GM12891 (cell line): ENCODE measurements around the gene KPTN.

ENCODE experiments used
- PAX5 ChIP-seq: IDR thresholded peaks from 2 replicates; pipeline ENCODE4 v1.6.1; 2011; ENCODE audit warnings: low read length, moderate library complexity, mild to moderate bottlenecking; ENCODE audit not compliant: insufficient read depth, severe bottlenecking
- POLR2A ChIP-seq: IDR thresholded peaks from 2 replicates; pipeline ENCODE4 v1.6.1; 2011; ENCODE audit warnings: low read depth, low read length, control low read depth
- POLR2AphosphoS5 ChIP-seq: IDR thresholded peaks from 2 replicates; pipeline ENCODE4 v1.6.1; 2011; ENCODE audit warnings: low read depth, low read length, control low read depth
- POU2F2 ChIP-seq: IDR thresholded peaks from 2 replicates; pipeline ENCODE4 v1.6.1; 2011; ENCODE audit warnings: low read depth, mild to moderate bottlenecking, control low read depth, low read length, moderate library complexity
- SPI1 ChIP-seq: IDR thresholded peaks from 2 replicates; pipeline ENCODE4 v1.6.1; 2011; ENCODE audit warnings: low read depth, low read length, control low read depth
- TAF1 ChIP-seq: IDR thresholded peaks from 2 replicates; pipeline ENCODE4 v1.6.1; 2011; ENCODE audit warnings: low read depth, low read length, control low read depth

DNA sequence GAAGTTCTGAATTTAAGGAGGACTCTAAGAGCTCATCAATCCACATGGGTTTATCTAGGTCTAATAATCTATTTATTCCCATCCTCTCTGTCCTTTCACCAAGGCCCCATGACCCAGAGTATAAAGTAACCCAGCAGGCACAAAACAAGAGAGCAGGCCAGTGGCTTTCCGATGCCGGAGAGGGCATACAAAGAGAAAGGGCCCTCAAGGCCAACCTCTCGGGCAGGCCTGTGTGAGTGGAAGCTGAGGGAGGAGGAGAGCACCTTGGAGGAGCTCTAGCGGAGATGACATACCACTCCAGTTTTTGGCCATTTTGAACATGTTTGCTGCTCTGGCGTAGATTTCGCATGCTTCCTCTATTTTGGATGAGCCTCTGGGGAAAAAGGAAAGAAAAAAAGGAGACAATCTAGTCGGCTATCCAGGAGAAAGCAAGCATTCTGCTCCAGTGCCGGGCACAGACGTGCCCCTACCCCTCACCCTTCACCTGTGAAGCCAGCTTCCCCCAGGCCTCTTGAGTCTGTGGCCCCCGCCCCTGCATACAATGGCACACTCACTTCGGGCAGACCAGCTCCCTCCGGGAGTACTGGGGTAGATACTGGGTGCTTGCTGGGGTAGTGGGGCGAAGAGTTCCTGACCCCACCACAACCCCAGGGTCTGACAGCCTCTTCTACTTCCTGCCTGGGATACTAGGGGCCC, 19.3 kb upstream of the KPTN start:
- TF ChIP-seq POLR2AphosphoS5 (no peak), TAF1 (no peak), POLR2A (no peak), POU2F2 (no peak), SPI1 (no peak), PAX5 (no peak)
